HEK293 (cell line): Measurements from ENCODE around the gene ALDH16A1.

Experiments
- CTCF ChIA-PET: fragments of 350-600 bp; formaldehyde crosslinking; extraction: SDS; loops from one replicate; lab custom pipeline; 2021; ENCODE audit warnings: antibody characterized with exemption; lab: Yijun Ruan, JAX
- POLR2A ChIA-PET: fragments of 300-600 bp; formaldehyde crosslinking; extraction: SDS; loops from one replicate; lab custom pipeline; 2020; ENCODE audit warnings: antibody characterized with exemption, inconsistent platforms; lab: Yijun Ruan, JAX
- H3K27ac ChIP-seq: fragments of 200-500 bp; sonication (Bioruptor generic); 2 replicates; pipeline ENCODE4 v1.5.1; 2014; ENCODE audit warnings: low read depth, low read length, control low read depth, inconsistent platforms; ENCODE audit errors: extremely low read depth
- H3K36me3 ChIP-seq, 2 experiments: fragments of 200-500 bp in 1 of 2; sonication (Bioruptor generic) in 1 of 2; 1 replicate in 1 of 2; 2 replicates in 1 of 2; pipeline ENCODE4 v1.5.1; 2014 to 2017; ENCODE audit warnings: inconsistent platforms in 2 of 2, low read length in 2 of 2; ENCODE audit not compliant: control insufficient read depth in 2 of 2, insufficient read depth in 1 of 2
- H3K4me1 ChIP-seq: fragments of 200-500 bp; sonication (Bioruptor generic); 2 replicates; pipeline ENCODE4 v1.5.1; 2014; ENCODE audit warnings: mild to moderate bottlenecking, low read length, inconsistent platforms; ENCODE audit not compliant: control insufficient read depth, insufficient read depth
- H3K4me3 ChIP-seq: 2 replicates; pipeline ENCODE4 v1.5.1; 2011; ENCODE audit warnings: low read depth, mild to moderate bottlenecking, control low read depth, low read length, moderate library complexity
- H3K9me3 ChIP-seq: fragments of 200-500 bp; sonication (Bioruptor generic); 2 replicates; pipeline ENCODE4 v1.5.1; 2014; ENCODE audit warnings: low read depth, low read length, inconsistent platforms; ENCODE audit not compliant: control insufficient read depth, insufficient read depth
- HIC1 ChIP-seq: fragments of 450-650 bp; formaldehyde crosslinking; IDR thresholded peaks from 2 replicates; pipeline ENCODE4 v1.5.1; 2016; ENCODE audit warnings: missing biosample characterization, missing genetic modification characterization
- TSHZ1 ChIP-seq: fragments of 450-650 bp; formaldehyde crosslinking; IDR thresholded peaks from 2 replicates; pipeline ENCODE4 v1.5.1; 2016; ENCODE audit warnings: missing biosample characterization, missing genetic modification characterization, borderline replicate concordance
- ZEB2 ChIP-seq: fragments of 450-650 bp; formaldehyde crosslinking; IDR thresholded peaks from 2 replicates; pipeline ENCODE4 v1.5.1; 2016; ENCODE audit warnings: missing biosample characterization, missing genetic modification characterization
- ZFP69B ChIP-seq: fragments of 450-650 bp; formaldehyde crosslinking; IDR thresholded peaks from 2 replicates; pipeline ENCODE4 v1.5.1; 2016; ENCODE audit warnings: missing biosample characterization, missing genetic modification characterization
- ZNF148 ChIP-seq: fragments of 450-650 bp; formaldehyde crosslinking; IDR thresholded peaks from 2 replicates; pipeline ENCODE4 v1.5.0; 2017; ENCODE audit warnings: missing biosample characterization, missing genetic modification characterization, borderline replicate concordance
- ZNF157 ChIP-seq: fragments of 450-650 bp; formaldehyde crosslinking; IDR thresholded peaks from 2 replicates; pipeline ENCODE4 v1.5.1; 2016; ENCODE audit warnings: missing biosample characterization, missing genetic modification characterization
- ZNF211 ChIP-seq: fragments of 450-650 bp; formaldehyde crosslinking; IDR thresholded peaks from 2 replicates; pipeline ENCODE4 v1.5.1; 2016; ENCODE audit warnings: low read depth, missing biosample characterization, missing genetic modification characterization
- ZNF239 ChIP-seq: fragments of 450-650 bp; formaldehyde crosslinking; IDR thresholded peaks from 2 replicates; pipeline ENCODE4 v1.5.1; 2016; ENCODE audit warnings: missing biosample characterization, missing genetic modification characterization
- ZNF302 ChIP-seq: fragments of 450-650 bp; formaldehyde crosslinking; IDR thresholded peaks from 2 replicates; pipeline ENCODE4 v1.5.1; 2016; ENCODE audit warnings: missing biosample characterization, missing genetic modification characterization, low read depth
- ZNF366 ChIP-seq: fragments of 450-650 bp; formaldehyde crosslinking; conservative IDR thresholded peaks from 2 replicates; pipeline ENCODE4 v1.5.1; 2016; ENCODE audit warnings: missing biosample characterization, missing genetic modification characterization
- ZNF398 ChIP-seq: fragments of 450-650 bp; formaldehyde crosslinking; IDR thresholded peaks from 2 replicates; pipeline ENCODE4 v1.5.1; 2017; ENCODE audit warnings: missing biosample characterization, missing genetic modification characterization
- ZNF416 ChIP-seq: fragments of 450-650 bp; formaldehyde crosslinking; IDR thresholded peaks from 2 replicates; pipeline ENCODE4 v1.5.1; 2016; ENCODE audit warnings: missing biosample characterization, missing genetic modification characterization
- ZNF473 ChIP-seq: fragments of 450-650 bp; formaldehyde crosslinking; IDR thresholded peaks from 2 replicates; pipeline ENCODE4 v1.5.1; 2017; ENCODE audit warnings: missing biosample characterization, missing genetic modification characterization
- ZNF48 ChIP-seq: fragments of 450-650 bp; formaldehyde crosslinking; IDR thresholded peaks from 2 replicates; pipeline ENCODE4 v1.5.1; 2016; ENCODE audit warnings: missing biosample characterization, missing genetic modification characterization
- ZNF510 ChIP-seq: fragments of 450-650 bp; formaldehyde crosslinking; IDR thresholded peaks from 2 replicates; pipeline ENCODE4 v1.5.1; 2018; ENCODE audit warnings: mild to moderate bottlenecking, missing genetic modification characterization, missing biosample characterization; ENCODE audit not compliant: insufficient replicate concordance
- ZNF600 ChIP-seq: fragments of 450-650 bp; formaldehyde crosslinking; IDR thresholded peaks from 2 replicates; pipeline ENCODE4 v1.5.1; 2016; ENCODE audit warnings: missing biosample characterization, missing genetic modification characterization
- ZNF701 ChIP-seq: fragments of 450-650 bp; formaldehyde crosslinking; IDR thresholded peaks from 2 replicates; pipeline ENCODE4 v1.5.1; 2016; ENCODE audit warnings: missing biosample characterization, missing genetic modification characterization
- ZSCAN18 ChIP-seq: fragments of 450-650 bp; formaldehyde crosslinking; IDR thresholded peaks from 2 replicates; pipeline ENCODE4 v1.5.1; 2016; ENCODE audit warnings: missing biosample characterization, missing genetic modification characterization
- ZSCAN4 ChIP-seq: fragments of 450-650 bp; formaldehyde crosslinking; IDR thresholded peaks from 2 replicates; pipeline ENCODE4 v1.5.1; 2017; ENCODE audit warnings: missing biosample characterization, missing genetic modification characterization

Gene ALDH16A1

GRCh38 chr19:49474542-49474924 is 21.5 kb downstream of the ALDH16A1 start:
- Histone ChIP-seq H3K27ac (no peak overlapping the region; the same call in 1 of the 2 replicates), H3K36me3 (peaks cover 3 to 5% of the 10 kb centered on the region in 2 experiments; a peak in 2 of 3 replicates), H3K9me3 (no peaks in the 10 kb centered on the region), H3K4me3 (peak overlapping the region; percentile 59), H3K4me1 (no peaks in the 10 kb centered on the region)
- CTCF ChIA-PET, result interaction anchor here (1.1 to 2.9 kb wide), 9 partner anchors 10 to 235 kb away, joined by 3 to 17 read pairs (median 4); partner anchors contain the start of gene ALDH16A1
- POLR2A ChIA-PET, result interaction anchor here (1.0 kb wide), 1 partner anchor 21 kb away, joined by 5 read pairs; the partner anchor contains the start of gene RPS11
- TF ChIP-seq ZSCAN18 (tag by site-specific recombination) (0 out of 2 replicates have a peak, but pooled peaks have one; percentile 50), ZFP69B (tag by site-specific recombination) (no peak), ZNF239 (tag by site-specific recombination) (peak; percentile 67; the same call in 1 of the 2 replicates), ZNF148 (tag by site-specific recombination) (peak; percentile 49; the same call in 1 of the 2 replicates), ZNF366 (tag by site-specific recombination) (peak; percentile 88), ZNF157 (tag by site-specific recombination) (peak; percentile 38; the same call in 1 of the 2 replicates)

GRCh38 chr19:49475191-49475917 is 22.3 kb downstream of the ALDH16A1 start:
- CTCF ChIA-PET, result interaction anchor here (0.8 to 2.9 kb wide), 14 partner anchors 13 to 209 kb away, joined by 3 to 24 read pairs (median 4); partner anchors contain the start of genes ALDH16A1 and PIH1D1
- Histone ChIP-seq H3K9me3 (no peaks in the 10 kb centered on the region), H3K4me3 (no peak overlapping the region), H3K27ac (no peak overlapping the region), H3K36me3 (peaks cover 0 to under 1% of the 10 kb centered on the region in 2 experiments; a peak in 1 of 3 replicates), H3K4me1 (no peaks in the 10 kb centered on the region)
- POLR2A ChIA-PET, result interaction anchor here (0.5 to 1.8 kb wide), 4 partner anchors 12 to 31 kb away, joined by 5 to 9 read pairs (median 6); partner anchors contain the start of genes ALDH16A1 and RPL13A
- no peak for TF ChIP-seq ZNF48 (tag by site-specific recombination)
- no peak for TF ChIP-seq TSHZ1 (tag by site-specific recombination)
- no peak for TF ChIP-seq ZNF600 (tag by site-specific recombination)
- TF ChIP-seq ZNF701 (tag by site-specific recombination), result no peak
- TF ChIP-seq HIC1 (tag by site-specific recombination), result no peak
- TF ChIP-seq ZNF398, result peak; percentile 44; the same call in 1 of the 2 replicates
- no peak for TF ChIP-seq ZNF211 (tag by site-specific recombination)
- no peak for TF ChIP-seq ZNF473
- peak; percentile 60 for TF ChIP-seq ZNF366 (tag by site-specific recombination)
- TF ChIP-seq ZNF510, result no peak
- TF ChIP-seq ZNF416, result no peak
- no peak for TF ChIP-seq ZEB2 (tag by site-specific recombination)
- no peak for TF ChIP-seq ZSCAN4
- no peak for TF ChIP-seq ZNF302 (tag by site-specific recombination)
